Ishikawa (cell line): ENCODE results near the gene SCTR.

Experiments used
- CEBPB ChIP-seq: IDR thresholded peaks from 2 replicates; pipeline ENCODE4 v1.6.1; 2012
- FOXM1 ChIP-seq: IDR thresholded peaks from 2 replicates; pipeline ENCODE4 v1.6.1; 2012; ENCODE audit warnings: low read depth, borderline replicate concordance
- RAD21 ChIP-seq: IDR thresholded peaks from 2 replicates; pipeline ENCODE4 v1.6.1; 2012; ENCODE audit warnings: low read depth
- TAF1 ChIP-seq: IDR thresholded peaks from 2 replicates; pipeline ENCODE4 v1.6.1; 2012; ENCODE audit warnings: low read depth, mild to moderate bottlenecking
- TCF12 ChIP-seq: IDR thresholded peaks from 2 replicates; pipeline ENCODE4 v1.6.1; 2012; ENCODE audit warnings: low read depth
- YY1 ChIP-seq: IDR thresholded peaks from 2 replicates; pipeline ENCODE4 v1.6.1; 2012; ENCODE audit warnings: low read depth
- ZBTB7A ChIP-seq: IDR thresholded peaks from 2 replicates; pipeline ENCODE4 v1.6.1; 2012; ENCODE audit warnings: low read depth
- TF ChIP-seq, protein P1 (sequence below): IDR thresholded peaks from 2 replicates; pipeline ENCODE4 v1.6.1; 2012
- TF ChIP-seq, protein P2 (sequence below): IDR thresholded peaks from 2 replicates; pipeline ENCODE4 v1.6.1; 2012; ENCODE audit warnings: low read depth, mild to moderate bottlenecking

DNA sequence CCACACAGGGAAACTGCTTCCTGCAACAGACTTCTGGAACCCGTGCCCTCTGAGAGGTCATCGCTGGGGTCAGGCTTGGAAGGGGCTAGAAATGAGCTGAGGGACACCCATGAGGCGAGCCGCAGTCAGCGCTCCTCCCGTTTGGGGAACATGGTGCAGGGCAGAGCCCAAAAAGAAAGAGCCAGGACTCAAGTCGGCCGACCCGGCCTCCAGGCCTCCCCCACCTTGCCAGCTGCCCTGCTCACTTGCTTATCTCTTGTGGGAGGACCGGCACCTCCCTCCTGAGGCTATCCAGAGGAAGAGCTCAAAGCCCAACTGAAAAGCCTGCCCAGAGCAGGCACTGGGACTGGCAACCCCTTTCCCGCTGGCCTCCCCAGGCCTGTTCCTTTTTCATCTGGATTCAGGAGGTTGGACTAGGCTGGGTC is 43.6 kb downstream of the SCTR start:
- TF ChIP-seq TAF1 = no peak
- TF ChIP-seq ZBTB7A = no peak
- no peak for TF ChIP-seq RAD21
- TF ChIP-seq, protein P1, sequence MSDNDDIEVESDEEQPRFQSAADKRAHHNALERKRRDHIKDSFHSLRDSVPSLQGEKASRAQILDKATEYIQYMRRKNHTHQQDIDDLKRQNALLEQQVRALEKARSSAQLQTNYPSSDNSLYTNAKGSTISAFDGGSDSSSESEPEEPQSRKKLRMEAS = no peak
- TF ChIP-seq, protein P2, sequence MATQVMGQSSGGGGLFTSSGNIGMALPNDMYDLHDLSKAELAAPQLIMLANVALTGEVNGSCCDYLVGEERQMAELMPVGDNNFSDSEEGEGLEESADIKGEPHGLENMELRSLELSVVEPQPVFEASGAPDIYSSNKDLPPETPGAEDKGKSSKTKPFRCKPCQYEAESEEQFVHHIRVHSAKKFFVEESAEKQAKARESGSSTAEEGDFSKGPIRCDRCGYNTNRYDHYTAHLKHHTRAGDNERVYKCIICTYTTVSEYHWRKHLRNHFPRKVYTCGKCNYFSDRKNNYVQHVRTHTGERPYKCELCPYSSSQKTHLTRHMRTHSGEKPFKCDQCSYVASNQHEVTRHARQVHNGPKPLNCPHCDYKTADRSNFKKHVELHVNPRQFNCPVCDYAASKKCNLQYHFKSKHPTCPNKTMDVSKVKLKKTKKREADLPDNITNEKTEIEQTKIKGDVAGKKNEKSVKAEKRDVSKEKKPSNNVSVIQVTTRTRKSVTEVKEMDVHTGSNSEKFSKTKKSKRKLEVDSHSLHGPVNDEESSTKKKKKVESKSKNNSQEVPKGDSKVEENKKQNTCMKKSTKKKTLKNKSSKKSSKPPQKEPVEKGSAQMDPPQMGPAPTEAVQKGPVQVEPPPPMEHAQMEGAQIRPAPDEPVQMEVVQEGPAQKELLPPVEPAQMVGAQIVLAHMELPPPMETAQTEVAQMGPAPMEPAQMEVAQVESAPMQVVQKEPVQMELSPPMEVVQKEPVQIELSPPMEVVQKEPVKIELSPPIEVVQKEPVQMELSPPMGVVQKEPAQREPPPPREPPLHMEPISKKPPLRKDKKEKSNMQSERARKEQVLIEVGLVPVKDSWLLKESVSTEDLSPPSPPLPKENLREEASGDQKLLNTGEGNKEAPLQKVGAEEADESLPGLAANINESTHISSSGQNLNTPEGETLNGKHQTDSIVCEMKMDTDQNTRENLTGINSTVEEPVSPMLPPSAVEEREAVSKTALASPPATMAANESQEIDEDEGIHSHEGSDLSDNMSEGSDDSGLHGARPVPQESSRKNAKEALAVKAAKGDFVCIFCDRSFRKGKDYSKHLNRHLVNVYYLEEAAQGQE = no peak
- no peak for TF ChIP-seq FOXM1
- no peak for TF ChIP-seq YY1
- no peak for TF ChIP-seq TCF12
- no peak for TF ChIP-seq CEBPB
